Fibroblast of villous mesenchyme (primary cell): Measurements from ENCODE around the gene ULBP1. TPM values are rescaled to one million over a fixed set of nuclear protein-coding genes. Genes with fewer than 3 reads are reported as not detected.
"Not testable (repeated sequence)": the region's sequence is repeated elsewhere in the genome, so short reads cannot be mapped to it uniquely, and the experiment has no call there.

Source experiments
- DNase-seq: peaks from one replicate; pipeline ENCODE4 v3.0.0-alpha.2; 2010; ENCODE audit warnings: low read depth
- H3K4me3 ChIP-seq: 2 replicates; pipeline ENCODE4 v1.5.1; 2011; ENCODE audit warnings: low read depth, mild to moderate bottlenecking, low read length
- total RNA-seq: library from RNA; depleted of rRNA; stranded (reverse); fragments of >200 nt; gene quantifications from 2 replicates; pipeline ENCODE4 v1.2.3, GENCODE V29; 2012
- TF ChIP-seq, protein P1 (sequence below): IDR thresholded peaks from 2 replicates; pipeline ENCODE4 v1.5.1; 2012; ENCODE audit warnings: low read depth, mild to moderate bottlenecking, low read length; ENCODE audit not compliant: insufficient read depth

The ULBP1 gene
- total RNA-seq, 1 donor, result 0.43 TPM

GRCh38 chr6:149925253-149925973, 38.3 kb upstream of the ULBP1 start:
- H3K4me3 ChIP-seq, result peak overlapping the region; percentile 61
- TF ChIP-seq, protein P1, sequence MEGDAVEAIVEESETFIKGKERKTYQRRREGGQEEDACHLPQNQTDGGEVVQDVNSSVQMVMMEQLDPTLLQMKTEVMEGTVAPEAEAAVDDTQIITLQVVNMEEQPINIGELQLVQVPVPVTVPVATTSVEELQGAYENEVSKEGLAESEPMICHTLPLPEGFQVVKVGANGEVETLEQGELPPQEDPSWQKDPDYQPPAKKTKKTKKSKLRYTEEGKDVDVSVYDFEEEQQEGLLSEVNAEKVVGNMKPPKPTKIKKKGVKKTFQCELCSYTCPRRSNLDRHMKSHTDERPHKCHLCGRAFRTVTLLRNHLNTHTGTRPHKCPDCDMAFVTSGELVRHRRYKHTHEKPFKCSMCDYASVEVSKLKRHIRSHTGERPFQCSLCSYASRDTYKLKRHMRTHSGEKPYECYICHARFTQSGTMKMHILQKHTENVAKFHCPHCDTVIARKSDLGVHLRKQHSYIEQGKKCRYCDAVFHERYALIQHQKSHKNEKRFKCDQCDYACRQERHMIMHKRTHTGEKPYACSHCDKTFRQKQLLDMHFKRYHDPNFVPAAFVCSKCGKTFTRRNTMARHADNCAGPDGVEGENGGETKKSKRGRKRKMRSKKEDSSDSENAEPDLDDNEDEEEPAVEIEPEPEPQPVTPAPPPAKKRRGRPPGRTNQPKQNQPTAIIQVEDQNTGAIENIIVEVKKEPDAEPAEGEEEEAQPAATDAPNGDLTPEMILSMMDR, result no peak
- DNase-seq, result peak; percentile 26

- TF ChIP-seq, protein P1, result peak; percentile 95
- DNase-seq, result peak; percentile 73
- peak overlapping the region; percentile 61 for H3K4me3 ChIP-seq
Measured at GRCh38 chr6:149925974-149926777, 37.6 kb upstream of the ULBP1 start.

DNA sequence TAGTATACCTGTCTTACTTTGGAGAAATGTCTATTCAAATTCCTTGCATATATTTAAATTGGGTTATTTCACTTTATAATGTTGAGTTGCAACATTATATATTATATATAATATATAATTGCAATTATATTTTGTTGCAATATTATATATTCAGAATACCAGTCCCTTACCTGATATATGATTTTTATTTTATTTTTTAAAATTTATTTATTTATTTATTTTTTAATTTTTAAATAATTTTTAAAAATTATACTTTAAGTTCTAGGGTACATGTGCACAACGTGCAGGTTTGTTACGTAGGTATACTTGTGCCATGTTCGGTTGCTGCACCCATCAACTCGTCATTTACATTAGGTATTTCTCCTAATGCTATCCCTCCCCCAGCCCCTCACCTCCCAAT, 36.7 kb upstream of the ULBP1 start:
- not testable (repeated sequence) for H3K4me3 ChIP-seq, DNase-seq

- TF ChIP-seq, protein P1, result peak; percentile 69
- no peak overlapping the region for H3K4me3 ChIP-seq
- no peak for DNase-seq
Measured at GRCh38 chr6:149929422-149929821, 34.3 kb upstream of the ULBP1 start.

DNA sequence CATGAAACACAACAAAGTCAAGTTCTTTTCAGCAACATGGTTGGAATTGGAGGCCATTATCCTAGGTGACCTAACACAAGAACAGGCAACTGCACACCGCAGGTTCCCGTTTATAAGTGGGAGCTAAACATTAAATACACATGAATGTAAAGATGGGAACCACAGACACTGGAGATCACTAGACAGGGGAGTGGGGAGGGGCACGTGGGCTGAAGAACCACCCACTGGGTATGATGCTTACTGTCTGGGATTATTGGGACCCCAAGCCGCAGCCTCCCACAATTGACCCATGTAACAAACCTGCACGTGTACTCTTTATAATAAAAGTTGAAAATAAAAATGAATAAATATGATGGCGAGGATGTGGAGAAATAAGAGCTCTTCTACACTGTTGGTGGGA, 32.2 kb upstream of the ULBP1 start:
- H3K4me3 ChIP-seq, result no peak overlapping the region
- TF ChIP-seq, protein P1, result no peak
- no peak for DNase-seq

DNA sequence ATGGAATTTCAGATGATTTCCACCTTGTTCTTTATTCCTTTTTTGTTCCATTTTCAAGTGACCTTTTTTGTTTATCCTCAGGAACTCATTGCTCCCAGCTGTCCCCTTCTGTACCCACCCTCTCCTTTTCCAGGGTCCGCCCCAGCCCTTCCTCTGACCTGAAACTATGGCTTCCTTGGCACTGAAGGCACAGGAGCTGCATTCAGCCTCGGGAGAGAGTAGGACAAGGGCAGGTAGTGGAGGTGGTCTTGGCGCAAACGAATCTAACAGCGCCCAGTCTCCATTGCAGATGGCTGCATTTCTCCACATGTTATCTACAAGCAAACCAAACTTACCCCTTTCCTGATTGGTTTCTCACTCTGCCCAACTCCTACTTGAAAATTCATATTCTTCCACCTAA, 30.7 kb upstream of the ULBP1 start:
- DNase-seq, result no peak
- H3K4me3 ChIP-seq, result no peak overlapping the region
- TF ChIP-seq, protein P1, result no peak

DNA sequence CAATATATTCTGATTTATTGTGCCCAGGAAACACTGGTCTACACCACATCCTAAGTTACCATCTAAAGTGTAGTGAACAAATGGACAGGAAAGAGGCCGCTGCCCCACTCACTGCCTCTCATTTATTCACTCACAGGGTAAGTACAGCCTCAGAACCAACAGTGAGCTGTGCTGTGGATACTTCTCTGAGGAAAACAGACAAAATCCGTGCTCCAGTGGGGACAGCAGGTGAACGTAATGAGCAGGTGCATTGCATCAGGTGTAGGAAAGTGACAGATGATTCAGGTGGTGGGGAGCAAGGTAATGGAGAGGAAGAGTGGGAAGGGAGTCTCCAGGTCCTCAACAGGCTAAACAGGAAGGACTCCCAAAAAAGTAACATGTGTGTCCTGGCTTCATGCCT, 30.3 kb upstream of the ULBP1 start:
- H3K4me3 ChIP-seq, result no peak overlapping the region
- TF ChIP-seq, protein P1, result no peak
- no peak for DNase-seq
